Heart right ventricle (tissue), 16 donors: Measurements from ENCODE around the gene C1R. TPM values are rescaled to one million over a fixed set of nuclear protein-coding genes. Genes with fewer than 3 reads are reported as not detected.

Experiments used
- ATAC-seq, 8 donors: fragments of 200-7000 bp; cut with Tn5 transposase; one replicate each; pipeline ENCODE4 v1.9.1; 2020; ENCODE audit warnings: mild to moderate bottlenecking in 8 of 8, moderate library complexity in 8 of 8, moderate number of reproducible peaks in 1 of 8
- DNase-seq, 2 donors: peaks; one replicate each; pipeline ENCODE4 v3.0.0-alpha.2; 2020
- H3K27ac ChIP-seq, 10 donors: fragments of 200-600 bp; sonication (generic) in 2 of 10; one replicate each; pipeline versions ENCODE4 v1.5.0 to v1.8.0; 2020 to 2022; ENCODE audit warnings: mild to moderate bottlenecking in 3 of 10
- H3K27me3 ChIP-seq, 7 donors: fragments of 200-600 bp; one replicate each; pipeline ENCODE4 v1.8.0; 2021 to 2022; ENCODE audit warnings: mild to moderate bottlenecking in 2 of 7
- H3K36me3 ChIP-seq, 9 donors: fragments of 200-600 bp; sonication (generic) in 1 of 9; one replicate each; pipeline versions ENCODE4 v1.5.0 to v1.8.0; 2020 to 2022; ENCODE audit warnings: mild to moderate bottlenecking in 2 of 9
- H3K4me1 ChIP-seq, 9 donors: fragments of 200-600 bp; sonication (generic) in 1 of 9; one replicate each; pipeline versions ENCODE4 v1.5.0 to v1.8.0; 2020 to 2022; ENCODE audit warnings: mild to moderate bottlenecking in 4 of 9
- H3K4me3 ChIP-seq, 10 donors: fragments of 200-600 bp; sonication (generic) in 2 of 10; one replicate each; pipeline versions ENCODE4 v1.5.0 to v1.8.0; 2020 to 2022; ENCODE audit warnings: mild to moderate bottlenecking in 7 of 10, moderate library complexity in 2 of 10
- H3K9me3 ChIP-seq, 11 donors: fragments of 200-600 bp in 10 of 11; sonication (generic) in 2 of 11; one replicate each; pipeline versions ENCODE4 v1.5.0 to v1.8.0; 2013 to 2022; ENCODE audit warnings: mild to moderate bottlenecking in 2 of 11, control low read depth in 1 of 11, moderate library complexity in 1 of 11
- WGBS, 2 donors: extraction: QIAGEN DNeasy Blood & Tissue Kit; methylation state at CpG; one replicate each; pipeline ENCODE4 v1.1.7; 2013; ENCODE audit warnings: inconsistent platforms in 1 of 2; 5-methylcytosine and 5-hydroxymethylcytosine counted together
- intact Hi-C, 10 donors: fragments of 100-400 bp; cut with DNase I; formaldehyde crosslinking; loops; one replicate each; pipeline versions ENCODE4 v1.11.1 to v1.14.2; 2022
- polyA plus RNA-seq, 2 donors: library from polyadenylated mRNA; stranded (reverse); fragments of 200-250 nt; gene quantifications; one replicate each; pipeline ENCODE4 v1.2.3, GENCODE V29; 2013
- total RNA-seq, 10 donors: library from RNA; stranded (reverse); fragmentation: NEBNext Ultra II Directional in 3 of 10; extraction: Animal tissue kit (Norgen Biotek cat#: 25700) in 3 of 10; gene quantifications; one replicate each; pipeline versions ENCODE4 v1.2.1 to v1.2.4, GENCODE V29; 2021 to 2023
- TF ChIP-seq, protein P1 (sequence below), 9 donors: fragments of 200-600 bp; sonication (generic) in 2 of 9; IDR thresholded peaks; one replicate each; pipeline versions ENCODE4 v1.5.0 to v1.8.0; 2021 to 2022; ENCODE audit warnings: antibody characterized with exemption in 9 of 9, mild to moderate bottlenecking in 5 of 9, moderate library complexity in 1 of 9
- donor health status: Arrhythmogenic right ventricular cardiomyopathy.
- donor health status: ischemic (EF 13 %, LVEDD 7.1; RV severe dilation, severe dysfunction).
- donor health status: healthy with polysubstance abuse.
- donor health status: DM: no; HTN: yes; CAD: no.
- donor health status: DM: no; HTN: no; CAD: no.
- donor health status: ischemic (EF 25% LVEDD 6.9; RV normal size, moderate dysfunction).
- donor health status: ischemic (EF 25% LVEDD 5.7; RV mildly dilated, moderate dysfunction).
- donor health status: healthy.
- donor health status: DM: yes; HTN: yes; CAD: no.
- donor health status: Ischemic cardiomyopathy.
- donor health status: ischemic (EF 35%, LVEDD 5.7; RV mildly dilated, moderate dysfunction).
- donor health status: nonischemic (EF 11% LVEDD 7.7; RV severe dilation, severe dysfunction).
- donor health status: DM: yes; HTN: yes; CAD: no.
- donor health status: PGD.
- donor health status: ischemic (EF 29% LVEDD 5.4; RV normal size, mild dysfunction).
- donor health status: nonischemic (EF 23%, LVEDD 6.1; RV moderate dilation, normal function).

The C1R gene
- total and polyA plus RNA-seq, 12 donors, result 19.9 to 238 (median 71.9) TPM

DNA sequence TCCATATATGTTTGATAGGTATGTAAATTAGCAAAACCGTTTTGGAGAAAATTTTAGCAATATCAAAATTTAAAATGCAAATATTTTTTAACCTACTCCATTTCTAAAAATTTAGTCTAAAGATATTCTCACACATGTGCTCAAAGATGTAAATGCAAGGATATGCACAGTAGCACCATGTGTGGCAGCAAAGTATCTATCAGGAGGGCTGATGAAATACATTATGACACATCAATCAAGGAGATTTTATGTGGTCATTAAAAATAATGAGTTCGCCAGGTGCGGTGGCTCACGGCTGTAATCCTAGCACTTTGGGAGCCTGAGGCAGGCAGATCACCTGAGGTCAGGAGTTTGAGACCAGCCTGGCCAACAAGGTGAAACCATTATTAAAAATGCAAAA, 8.0 kb upstream of the C1R start:
- DNase-seq (no peak), ATAC-seq (no peak)
- Histone ChIP-seq H3K9me3 (no peaks in the 10 kb centered on the region), H3K27me3 (no peaks in the 10 kb centered on the region), H3K4me3 (no peak overlapping the region), H3K36me3 (peaks cover 0 to 75% (median 0%) of the 10 kb centered on the region in 9 donors), H3K27ac (no peak overlapping the region), H3K4me1 (peaks cover 0 to 24% (median 0%) of the 10 kb centered on the region in 9 donors)
- TF ChIP-seq, protein P1, sequence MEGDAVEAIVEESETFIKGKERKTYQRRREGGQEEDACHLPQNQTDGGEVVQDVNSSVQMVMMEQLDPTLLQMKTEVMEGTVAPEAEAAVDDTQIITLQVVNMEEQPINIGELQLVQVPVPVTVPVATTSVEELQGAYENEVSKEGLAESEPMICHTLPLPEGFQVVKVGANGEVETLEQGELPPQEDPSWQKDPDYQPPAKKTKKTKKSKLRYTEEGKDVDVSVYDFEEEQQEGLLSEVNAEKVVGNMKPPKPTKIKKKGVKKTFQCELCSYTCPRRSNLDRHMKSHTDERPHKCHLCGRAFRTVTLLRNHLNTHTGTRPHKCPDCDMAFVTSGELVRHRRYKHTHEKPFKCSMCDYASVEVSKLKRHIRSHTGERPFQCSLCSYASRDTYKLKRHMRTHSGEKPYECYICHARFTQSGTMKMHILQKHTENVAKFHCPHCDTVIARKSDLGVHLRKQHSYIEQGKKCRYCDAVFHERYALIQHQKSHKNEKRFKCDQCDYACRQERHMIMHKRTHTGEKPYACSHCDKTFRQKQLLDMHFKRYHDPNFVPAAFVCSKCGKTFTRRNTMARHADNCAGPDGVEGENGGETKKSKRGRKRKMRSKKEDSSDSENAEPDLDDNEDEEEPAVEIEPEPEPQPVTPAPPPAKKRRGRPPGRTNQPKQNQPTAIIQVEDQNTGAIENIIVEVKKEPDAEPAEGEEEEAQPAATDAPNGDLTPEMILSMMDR (IDR thresholded peaks at IDR 0.05), result no peak
- intact Hi-C loops, result loop anchor here in 2 of 10 donors (10.0 kb wide), 2 partner anchors 45 to 155 kb away; partner anchors contain the start of genes C12orf57 (in 1 of the 2) and RNU7-1 (in 1 of the 2)
- WGBS, 2 donors, result 90 to 93% methylated on average over 4 of the region's 4 CpGs

DNA sequence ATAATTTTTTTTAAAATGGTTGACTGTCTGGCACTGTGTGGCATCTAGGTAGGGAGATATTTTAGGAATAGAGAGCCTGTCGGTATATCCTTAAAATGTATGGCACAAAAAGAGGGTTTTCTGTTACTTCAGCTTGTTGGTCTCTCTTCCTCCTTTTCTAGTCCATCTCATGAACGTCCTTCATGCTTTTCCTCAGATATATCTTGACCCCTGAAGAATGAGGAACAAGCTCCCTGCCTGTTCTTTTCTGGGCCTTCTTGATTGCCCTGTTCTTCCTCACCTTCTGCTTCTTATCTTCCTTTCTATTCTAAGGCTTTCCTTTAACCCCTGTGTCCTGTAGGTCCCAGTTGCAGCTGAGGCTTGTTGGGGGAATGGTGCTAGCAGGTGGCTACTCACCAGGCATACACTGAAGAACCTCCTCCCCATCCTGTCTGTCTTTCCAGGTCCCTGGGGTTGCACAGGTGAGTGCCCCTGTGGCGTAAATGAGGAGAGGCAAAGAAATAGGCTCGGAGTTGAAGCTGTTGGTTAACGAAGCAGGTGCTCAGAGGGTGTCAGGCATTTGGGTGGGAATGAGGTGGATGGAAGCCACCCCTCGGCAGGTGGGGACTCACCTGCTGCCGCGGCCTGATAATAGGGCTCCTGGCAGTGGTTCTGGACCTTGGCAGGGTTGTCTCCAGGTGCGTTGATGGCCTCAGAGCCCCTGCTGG, 7.2 kb upstream of the C1R start:
- H3K27me3 ChIP-seq, result no peaks in the 10 kb centered on the region
- DNase-seq (no peak), ATAC-seq (no peak)
- no peak overlapping the region for H3K27ac ChIP-seq
- peaks cover 0 to 69% (median 0%) of the 10 kb centered on the region in 9 donors for H3K36me3 ChIP-seq
- H3K9me3 ChIP-seq, result no peaks in the 10 kb centered on the region
- H3K4me1 ChIP-seq, result peaks cover 0 to 24% (median 0%) of the 10 kb centered on the region in 9 donors
- TF ChIP-seq, protein P1 (IDR thresholded peaks at IDR 0.05), result no peak
- H3K4me3 ChIP-seq, result no peak overlapping the region
- 86 to 87% methylated on average over 9 of the region's 9 CpGs for WGBS, 2 donors
- intact Hi-C loops, result loop anchor here in 3 of 10 donors (5.0 to 10.0 kb wide), 2 partner anchors 37 to 155 kb away; partner anchors contain the start of genes C12orf57 (in 2 of the 3), RNU7-1 (in 2 of the 3) and C1S (in 1 of the 3)

DNA sequence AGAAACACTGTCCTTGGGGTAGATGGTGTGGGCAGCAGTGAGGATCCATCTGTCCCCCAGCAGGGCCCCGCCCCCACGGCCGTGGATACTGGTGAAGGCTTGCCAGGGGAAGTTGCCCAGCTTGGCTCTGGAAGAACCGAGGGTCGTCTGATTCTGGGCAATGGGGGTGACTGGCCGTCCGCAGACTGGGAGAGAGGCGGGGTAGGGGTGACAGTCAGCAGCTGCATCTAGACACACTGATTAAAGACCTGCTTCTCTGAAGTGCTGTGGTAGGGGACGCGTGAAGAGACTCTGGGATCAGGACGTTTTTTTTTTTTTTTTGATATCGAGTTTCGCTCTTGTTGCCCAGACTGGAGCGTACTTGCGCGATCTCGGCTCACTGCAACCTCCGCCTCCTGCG, 4.7 kb upstream of the C1R start:
- DNase-seq (no peak), ATAC-seq (no peak)
- Histone ChIP-seq H3K4me3 (no peak overlapping the region), H3K4me1 (peaks cover 0 to 28% (median 7%) of the 10 kb centered on the region in 9 donors), H3K9me3 (no peaks in the 10 kb centered on the region), H3K27me3 (no peaks in the 10 kb centered on the region), H3K36me3 (peaks cover 0 to 50% (median 0%) of the 10 kb centered on the region in 9 donors), H3K27ac (no peak overlapping the region)
- TF ChIP-seq, protein P1 (IDR thresholded peaks at IDR 0.05), result no peak
- intact Hi-C loops, result loop anchor here in 3 of 10 donors (5.0 to 10.0 kb wide), 2 partner anchors 35 to 152 kb away; partner anchors contain the start of genes C12orf57 (in 2 of the 3), RNU7-1 (in 2 of the 3) and C1S (in 1 of the 3)
- 86 to 87% methylated on average over 19 of the region's 19 CpGs for WGBS, 2 donors

DNA sequence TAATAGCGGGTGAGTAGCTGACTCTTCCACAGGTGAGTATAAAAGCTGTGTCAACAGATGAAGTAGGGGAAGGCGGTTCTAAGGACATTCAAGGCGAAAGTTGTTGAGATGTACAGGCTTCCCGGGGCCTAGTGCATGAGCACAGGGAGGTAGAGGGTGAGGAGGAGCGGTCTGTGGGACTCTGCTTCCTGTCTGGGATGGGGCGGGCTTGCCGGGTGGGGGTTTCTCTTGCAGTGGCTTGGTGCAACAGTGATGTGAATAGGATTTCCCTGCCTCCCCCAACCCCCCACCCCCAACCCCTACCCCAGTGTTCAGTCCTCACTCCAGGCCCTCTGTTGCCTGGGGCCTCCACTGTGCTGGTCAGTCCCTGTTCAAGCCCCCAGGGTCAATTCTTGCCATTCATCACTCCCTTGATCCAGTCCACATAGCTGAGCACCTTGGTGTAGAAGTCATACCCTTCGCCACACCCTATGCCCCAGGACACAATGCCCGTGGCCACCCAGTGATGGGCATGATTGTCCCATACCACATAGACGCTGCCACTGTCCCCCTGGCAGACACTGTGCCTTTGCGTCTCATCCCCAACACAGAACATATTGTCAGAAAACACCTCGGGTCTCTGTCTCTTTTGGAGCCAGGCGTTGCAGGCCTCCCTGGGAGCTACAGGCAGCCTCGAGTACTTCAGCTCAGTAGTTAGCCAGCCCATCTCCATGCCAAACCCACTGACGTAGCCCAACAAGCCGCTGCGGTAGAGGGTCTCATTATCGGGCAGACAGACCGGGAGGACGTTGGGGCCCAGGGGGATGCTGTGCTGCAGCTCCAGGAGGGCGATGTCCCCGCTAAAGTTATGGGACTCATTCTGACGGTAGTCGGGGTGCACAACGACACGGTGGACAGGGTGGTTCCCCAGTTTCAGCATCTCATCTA, 4.0 kb upstream of the C1R start:
- WGBS, 2 donors, result 86 to 87% methylated on average over 26 of the region's 26 CpGs
- DNase-seq (no peak), ATAC-seq (no peak)
- no peaks in the 10 kb centered on the region for H3K27me3 ChIP-seq
- H3K4me1 ChIP-seq, result peaks cover 0 to 26% (median 11%) of the 10 kb centered on the region in 9 donors
- intact Hi-C loops, result loop anchor here in 3 of 10 donors (5.0 to 10.0 kb wide), 2 partner anchors 34 to 151 kb away; partner anchors contain the start of genes C12orf57 (in 2 of the 3), RNU7-1 (in 2 of the 3) and C1S (in 1 of the 3)
- H3K4me3 ChIP-seq, result no peak overlapping the region
- H3K36me3 ChIP-seq, result peaks cover 0 to 43% (median 0%) of the 10 kb centered on the region in 9 donors
- H3K9me3 ChIP-seq, result no peaks in the 10 kb centered on the region
- H3K27ac ChIP-seq, result no peak overlapping the region
- TF ChIP-seq, protein P1 (IDR thresholded peaks at IDR 0.05), result no peak
